Ovary (tissue), 3 donors: ENCODE results near the gene AGBL5.

Experiments
- CTCF ChIP-seq, 3 donors: fragments of 450-650 bp in 2 of 3; fragments of 200-600 bp in 1 of 3; IDR thresholded peaks; one replicate each; pipeline versions ENCODE4 v1.5.1 to v1.8.0; 2016 to 2022; ENCODE audit warnings: antibody characterized with exemption in 3 of 3, mild to moderate bottlenecking in 1 of 3
- POLR2A ChIP-seq: fragments of 450-650 bp; IDR thresholded peaks from one replicate; pipeline ENCODE4 v1.6.1; 2017; ENCODE audit warnings: antibody characterized with exemption, mild to moderate bottlenecking, moderate library complexity
- donor health status: DM: no; HTN: no; CAD: no.

GRCh38 chr2:27078267-27079194, 27.1 kb downstream of the AGBL5 start, which contains the start of gene EMILIN1:
- TF ChIP-seq CTCF (IDR thresholded peaks at IDR 0.05) (no peak), POLR2A (peak; percentile 63)
